GM21619 (cell line): Measurements from ENCODE around the gene FAHD1.

Source experiments
- ATAC-seq: cut with Tn5 transposase; IDR thresholded peaks from one replicate; pipeline ENCODE4 v1.9.1; 2021; ENCODE audit not compliant: unreplicated experiment

Gene FAHD1

GRCh38 chr16:1878256-1878655, 51.2 kb downstream of the FAHD1 start:
- ATAC-seq = no peak
